GM12873 (cell line): ENCODE measurements around the gene ZNF3.

ENCODE experiments used
- CTCF ChIP-seq: IDR thresholded peaks from 2 replicates; pipeline ENCODE4 v1.5.1; 2012; ENCODE audit warnings: low read depth, mild to moderate bottlenecking, moderate library complexity, low read length, control low read depth; ENCODE audit not compliant: insufficient read depth; ENCODE audit errors: missing control alignments

Gene ZNF3

DNA sequence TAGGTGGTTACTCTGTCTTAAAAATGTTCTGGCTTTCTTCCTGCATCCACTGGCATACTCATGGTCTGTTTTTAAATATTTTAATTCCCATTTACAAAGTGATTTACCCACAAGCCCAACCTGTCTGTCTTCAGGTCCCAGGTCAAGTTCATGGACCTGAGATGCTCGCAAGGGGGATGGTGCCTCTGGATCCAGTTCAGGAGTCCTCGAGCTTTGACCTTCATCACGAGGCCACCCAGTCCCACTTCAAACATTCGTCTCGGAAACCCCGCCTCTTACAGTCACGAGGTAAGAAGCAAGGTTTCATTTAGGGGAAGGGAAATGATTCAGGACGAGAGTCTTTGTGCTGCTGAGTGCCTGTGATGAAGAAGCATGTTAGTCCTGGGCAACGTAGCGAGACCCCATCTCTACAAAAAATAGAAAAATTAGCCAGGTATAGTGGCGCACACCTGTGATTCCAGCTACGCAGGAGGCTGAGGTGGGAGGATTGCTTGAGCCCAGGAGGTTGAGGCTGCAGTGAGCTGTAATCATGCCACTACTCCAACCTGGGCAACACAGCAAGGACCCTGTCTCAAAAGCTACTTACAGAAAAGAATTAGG, 57.4 kb downstream of the ZNF3 start:
- TF ChIP-seq CTCF = no peak

- no peak for TF ChIP-seq CTCF
Observed at GRCh38 chr7:100023526-100023925, 58.0 kb downstream of the ZNF3 start.

DNA sequence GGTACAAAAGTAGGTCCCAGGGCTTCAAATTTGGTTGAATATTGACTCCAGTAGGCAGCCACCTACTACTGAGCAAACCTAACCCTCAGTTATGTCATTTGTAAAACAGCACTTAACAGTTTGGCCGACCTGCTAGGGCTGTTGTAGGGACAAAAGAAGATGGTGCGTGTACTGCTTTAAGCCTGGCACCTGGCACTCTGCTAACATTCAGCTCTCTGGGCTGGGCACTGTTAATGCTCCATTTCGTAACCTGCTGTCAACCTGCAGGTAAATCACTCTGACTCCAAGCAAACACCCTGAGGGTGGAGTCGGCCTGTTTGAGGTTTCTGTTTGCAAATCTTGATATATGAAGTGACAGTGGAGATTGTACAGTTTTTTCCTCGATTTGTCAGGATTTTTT, 58.9 kb downstream of the ZNF3 start:
- TF ChIP-seq CTCF = no peak

DNA sequence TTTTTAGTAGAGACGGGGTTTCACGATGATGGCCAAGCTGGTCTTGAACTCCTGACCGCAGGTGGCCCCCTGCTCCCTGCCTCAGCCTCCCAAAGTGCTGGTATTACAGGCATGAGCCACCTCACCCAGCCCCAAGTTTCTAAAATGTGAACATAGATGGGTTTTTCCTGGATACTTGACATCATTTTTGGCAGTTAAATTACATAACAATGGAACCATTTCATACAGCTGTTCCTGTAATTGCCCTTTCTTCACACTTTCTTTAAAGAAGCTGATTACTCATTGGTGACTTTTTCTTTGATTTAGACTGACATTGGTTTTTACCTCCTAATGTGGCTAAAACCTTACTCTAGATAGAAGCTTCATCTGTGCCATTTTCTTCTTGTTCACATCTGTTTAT, 60.2 kb downstream of the ZNF3 start:
- TF ChIP-seq CTCF = no peak
